HG03066 (cell line): ENCODE measurements around the gene LKAAEAR1.
"Not testable (repeated sequence)": the region's sequence is repeated elsewhere in the genome, so short reads cannot be mapped to it uniquely, and the experiment has no call there.

Experiments
- ATAC-seq: cut with Tn5 transposase; IDR thresholded peaks from one replicate; pipeline ENCODE4 v1.9.1; 2021; ENCODE audit warnings: low read depth; ENCODE audit not compliant: unreplicated experiment

Gene LKAAEAR1

DNA sequence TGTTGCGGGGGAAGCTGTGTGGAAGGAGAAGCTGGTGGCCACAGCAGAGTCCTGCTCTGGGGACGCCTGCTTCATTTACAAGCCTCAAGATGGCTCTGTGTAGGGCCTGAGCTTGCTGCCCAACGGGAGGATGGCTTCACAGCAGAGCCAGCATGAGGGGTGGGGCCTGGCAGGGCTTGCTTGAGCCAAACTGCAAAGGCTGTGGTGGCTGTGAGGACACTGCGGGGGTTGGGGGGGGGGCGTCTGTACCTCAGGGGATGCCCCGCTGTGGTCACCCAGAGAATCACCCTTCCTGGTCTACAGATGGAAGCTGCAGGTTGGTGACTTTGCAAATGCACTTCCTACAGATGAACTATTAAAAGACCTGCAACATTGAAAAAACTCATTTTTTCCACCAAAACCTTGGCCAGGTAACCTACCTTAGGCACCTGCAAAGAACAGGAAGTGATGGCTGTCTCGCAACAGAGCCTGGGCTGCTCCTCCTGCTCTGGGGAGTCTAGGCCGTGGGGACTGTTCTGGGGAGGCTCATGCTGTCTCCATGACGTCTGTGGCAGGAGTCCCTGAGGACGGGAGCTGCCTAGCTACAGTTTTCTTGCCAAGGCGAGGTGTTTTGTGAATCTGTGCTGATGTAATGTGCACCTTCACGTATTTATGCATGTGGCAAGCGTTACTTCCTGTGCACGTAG, 15.8 kb upstream of the LKAAEAR1 start:
- no peak for ATAC-seq

DNA sequence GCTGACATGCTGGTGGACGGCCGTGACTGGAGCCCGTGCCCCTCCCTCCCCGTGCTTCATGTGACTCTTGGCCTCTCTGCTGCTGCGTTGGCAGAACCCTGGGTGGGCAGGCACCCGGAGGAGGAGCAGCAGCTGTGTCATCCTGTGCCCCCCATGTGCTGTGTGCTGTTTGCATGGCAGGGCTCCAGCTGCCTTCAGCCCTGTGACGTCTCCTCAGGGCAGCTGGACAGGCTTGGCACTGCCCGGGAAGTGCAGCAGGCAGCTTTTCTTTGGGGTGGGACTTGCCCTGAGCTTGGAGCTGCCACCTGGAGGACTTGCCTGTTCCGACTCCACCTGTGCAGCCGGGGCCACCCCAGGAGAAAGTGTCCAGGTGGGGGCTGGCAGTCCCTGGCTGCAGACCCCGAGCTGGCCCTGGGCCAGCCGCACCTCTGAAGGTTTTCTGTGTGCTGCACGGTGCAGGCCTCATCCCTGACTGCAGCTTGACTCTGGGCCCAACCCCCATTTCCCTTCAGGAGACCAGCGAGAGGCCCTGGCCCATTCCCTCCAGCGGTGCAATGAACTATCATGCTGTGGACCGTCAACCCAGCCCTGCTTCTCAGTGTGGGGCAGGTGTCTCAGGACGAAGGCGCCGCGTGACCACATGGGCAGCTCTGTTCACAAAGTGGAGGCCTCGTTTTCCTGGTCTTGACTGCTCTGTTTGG, 15.0 kb upstream of the LKAAEAR1 start:
- no peak for ATAC-seq

DNA sequence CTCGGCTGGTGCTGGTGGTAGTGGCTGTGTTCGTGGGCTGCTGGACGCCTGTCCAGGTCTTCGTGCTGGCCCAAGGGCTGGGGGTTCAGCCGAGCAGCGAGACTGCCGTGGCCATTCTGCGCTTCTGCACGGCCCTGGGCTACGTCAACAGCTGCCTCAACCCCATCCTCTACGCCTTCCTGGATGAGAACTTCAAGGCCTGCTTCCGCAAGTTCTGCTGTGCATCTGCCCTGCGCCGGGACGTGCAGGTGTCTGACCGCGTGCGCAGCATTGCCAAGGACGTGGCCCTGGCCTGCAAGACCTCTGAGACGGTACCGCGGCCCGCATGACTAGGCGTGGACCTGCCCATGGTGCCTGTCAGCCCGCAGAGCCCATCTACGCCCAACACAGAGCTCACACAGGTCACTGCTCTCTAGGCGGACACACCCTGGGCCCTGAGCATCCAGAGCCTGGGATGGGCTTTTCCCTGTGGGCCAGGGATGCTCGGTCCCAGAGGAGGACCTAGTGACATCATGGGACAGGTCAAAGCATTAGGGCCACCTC, 14.3 kb upstream of the LKAAEAR1 start:
- ATAC-seq, result no peak

DNA sequence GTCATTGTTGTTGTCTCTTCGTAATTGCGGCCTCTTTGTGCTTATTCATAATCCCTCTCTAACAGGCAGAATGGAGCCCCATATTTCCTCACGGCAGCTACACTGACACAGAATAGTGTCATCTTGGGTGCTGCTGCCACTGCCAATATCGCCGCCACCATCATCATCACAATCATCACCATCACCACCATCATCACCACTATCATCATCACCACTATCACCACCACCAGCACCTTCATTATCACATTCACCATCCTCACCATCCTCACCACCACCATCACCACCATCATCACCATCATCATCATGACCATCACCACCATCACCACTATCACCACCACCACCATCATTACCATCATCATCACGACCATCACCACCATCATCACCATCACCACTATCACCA, 12.3 kb upstream of the LKAAEAR1 start:
- ATAC-seq, result no peak

DNA sequence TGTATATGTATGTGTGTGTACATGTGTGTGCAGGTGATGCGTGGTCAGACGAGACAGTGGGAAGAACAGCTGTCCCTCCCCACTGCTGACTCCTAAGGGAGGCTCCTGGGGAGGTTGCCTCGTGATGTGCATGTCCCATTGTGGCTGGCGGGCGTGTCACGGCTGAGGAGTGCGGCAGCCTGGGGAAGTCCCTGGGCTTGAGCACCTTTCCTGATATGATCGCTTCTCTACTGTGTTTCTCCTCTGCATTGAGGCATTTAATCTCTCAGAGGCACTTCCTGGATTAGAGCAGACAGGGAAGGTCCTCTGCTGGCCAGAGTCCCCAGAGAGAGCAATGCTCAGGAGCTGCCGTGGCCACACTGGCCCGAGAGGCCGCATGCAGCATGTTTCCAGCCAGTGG, 11.7 kb upstream of the LKAAEAR1 start:
- no peak for ATAC-seq

DNA sequence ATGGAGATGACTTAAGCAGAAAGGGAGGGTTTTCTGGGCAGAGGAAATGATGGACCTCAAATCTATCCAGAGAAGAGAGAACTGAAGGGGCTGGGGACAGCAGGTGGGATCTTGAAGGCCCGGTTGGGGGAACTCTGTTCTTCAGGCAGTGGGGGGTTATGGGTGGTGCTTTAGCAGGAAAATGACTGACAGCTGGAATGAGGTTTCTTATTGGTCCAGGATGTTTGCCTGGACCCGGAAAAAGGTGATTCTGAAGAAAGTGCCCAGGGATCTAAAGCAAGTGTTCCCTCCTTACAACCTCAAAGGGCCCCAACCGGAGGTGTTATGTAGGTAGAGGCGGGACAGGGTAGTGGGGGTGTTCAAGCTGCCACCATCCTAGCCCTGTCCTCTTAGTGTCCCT, 11.3 kb upstream of the LKAAEAR1 start:
- ATAC-seq, result no peak

DNA sequence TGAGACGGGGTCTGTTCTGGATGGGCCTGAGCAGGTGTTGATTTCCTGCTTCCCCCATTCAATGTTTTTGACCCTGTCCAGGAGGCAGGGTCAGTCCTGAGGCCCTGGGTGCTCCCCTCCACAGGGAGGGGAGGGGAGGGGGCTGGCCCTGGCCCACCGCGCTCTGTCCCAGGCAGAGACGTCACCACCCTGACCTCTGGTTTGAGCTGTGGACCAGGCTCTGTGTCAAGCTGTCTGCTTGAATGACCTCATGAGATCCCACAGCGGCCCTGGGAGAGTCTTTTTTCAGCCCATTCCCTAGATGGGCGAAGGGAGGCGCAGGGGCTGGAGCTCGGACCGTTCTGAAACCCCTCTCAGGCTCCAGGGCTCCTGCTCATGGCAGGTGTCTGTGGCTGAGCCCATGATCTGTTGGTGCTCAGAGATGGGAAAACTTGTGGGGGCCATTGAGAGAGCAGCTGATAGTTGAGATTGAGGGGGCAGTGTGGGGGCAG, 8.9 kb upstream of the LKAAEAR1 start:
- no peak for ATAC-seq

DNA sequence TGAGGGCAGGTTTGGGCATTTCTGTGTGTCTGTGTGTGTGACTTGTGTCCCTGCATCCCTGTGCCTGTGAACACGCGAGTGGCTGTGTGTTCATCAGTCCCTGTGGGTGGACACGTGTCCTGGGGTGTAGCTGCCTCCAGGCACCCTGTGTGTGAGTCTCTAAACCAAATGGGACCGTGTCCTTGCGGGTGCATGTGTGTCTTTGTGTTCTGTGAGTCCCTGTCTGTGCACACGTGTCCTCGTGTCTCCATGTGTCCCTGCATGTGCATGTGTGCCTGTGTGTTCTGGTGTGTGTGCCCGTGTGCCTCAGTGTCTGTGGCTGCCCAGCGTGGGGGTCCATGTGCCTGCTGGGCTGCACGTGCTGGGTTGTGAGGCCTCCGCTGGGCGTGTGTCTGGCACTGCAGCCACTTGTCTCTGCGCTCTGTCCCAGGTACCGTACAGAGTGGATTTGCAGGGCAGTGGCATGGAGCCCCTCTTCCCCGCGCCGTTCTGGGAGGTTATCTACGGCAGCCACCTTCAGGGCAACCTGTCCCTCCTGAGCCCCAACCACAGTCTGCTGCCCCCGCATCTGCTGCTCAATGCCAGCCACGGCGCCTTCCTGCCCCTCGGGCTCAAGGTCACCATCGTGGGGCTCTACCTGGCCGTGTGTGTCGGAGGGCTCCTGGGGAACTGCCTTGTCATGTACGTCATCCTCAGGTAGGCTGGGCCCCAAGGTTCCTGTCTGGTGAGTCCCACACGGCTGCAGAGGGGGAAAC, 8.2 kb upstream of the LKAAEAR1 start:
- no peak for ATAC-seq

DNA sequence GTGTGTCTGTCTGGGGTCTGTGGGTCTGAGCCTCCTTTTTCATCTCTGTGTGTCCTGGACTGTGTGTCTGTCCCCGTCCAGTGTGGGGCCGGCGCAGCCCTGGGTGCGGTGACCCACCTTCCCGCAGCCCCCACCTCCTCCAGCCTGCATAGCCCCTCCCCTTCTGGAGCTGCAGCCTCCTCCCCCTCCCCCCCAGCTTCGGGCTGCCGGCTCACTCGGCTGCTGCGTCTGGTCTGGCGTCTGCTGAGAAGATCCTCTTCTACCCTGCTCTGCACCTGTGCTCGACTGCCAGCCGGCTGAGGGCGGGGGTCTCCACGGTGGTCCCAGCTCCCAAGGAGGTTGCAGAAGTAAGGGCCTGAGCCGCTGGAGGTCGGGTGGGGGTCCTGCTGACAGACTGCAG, 7.6 kb upstream of the LKAAEAR1 start:
- no peak for ATAC-seq

DNA sequence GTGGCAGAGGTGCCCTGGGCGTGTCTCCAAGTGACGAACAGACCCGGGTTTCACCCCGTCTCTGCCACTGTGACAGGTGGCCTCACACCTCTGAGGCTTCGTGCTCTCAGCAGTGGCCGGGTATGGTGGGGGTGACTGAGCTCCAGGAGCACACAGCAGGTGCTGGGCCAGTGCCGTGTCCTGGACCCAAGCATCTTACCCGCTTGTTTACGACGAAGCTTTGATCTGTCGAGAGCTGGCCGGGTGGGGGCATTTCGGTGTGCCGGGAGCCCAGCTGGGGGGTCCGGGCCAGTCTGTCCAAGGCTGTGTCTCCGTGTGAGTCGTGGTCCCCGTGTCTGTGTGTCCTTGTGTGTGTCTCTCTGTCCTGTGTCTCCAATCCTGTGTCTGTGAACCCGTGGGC, 7.1 kb upstream of the LKAAEAR1 start:
- no peak for ATAC-seq

DNA sequence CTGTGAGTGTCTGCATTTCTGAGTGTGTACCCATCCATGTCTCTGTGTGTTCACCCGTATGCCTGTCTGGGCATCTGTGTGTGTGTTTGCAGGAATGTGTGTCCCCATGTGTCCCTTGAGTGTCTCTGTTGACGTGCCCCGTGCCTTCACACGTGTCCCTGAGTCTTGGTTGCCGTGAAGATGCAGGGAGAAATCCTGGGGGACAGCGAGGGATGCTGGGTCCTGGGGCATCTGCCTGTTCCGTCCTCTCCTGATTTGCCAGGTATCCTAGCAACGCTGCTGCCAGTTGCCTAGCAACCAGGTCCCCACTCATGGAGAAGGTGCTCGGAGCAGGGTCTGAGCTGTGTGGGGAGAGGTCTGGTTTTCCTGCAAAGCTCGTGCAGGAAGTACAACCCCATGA, 6.0 kb upstream of the LKAAEAR1 start:
- no peak for ATAC-seq

DNA sequence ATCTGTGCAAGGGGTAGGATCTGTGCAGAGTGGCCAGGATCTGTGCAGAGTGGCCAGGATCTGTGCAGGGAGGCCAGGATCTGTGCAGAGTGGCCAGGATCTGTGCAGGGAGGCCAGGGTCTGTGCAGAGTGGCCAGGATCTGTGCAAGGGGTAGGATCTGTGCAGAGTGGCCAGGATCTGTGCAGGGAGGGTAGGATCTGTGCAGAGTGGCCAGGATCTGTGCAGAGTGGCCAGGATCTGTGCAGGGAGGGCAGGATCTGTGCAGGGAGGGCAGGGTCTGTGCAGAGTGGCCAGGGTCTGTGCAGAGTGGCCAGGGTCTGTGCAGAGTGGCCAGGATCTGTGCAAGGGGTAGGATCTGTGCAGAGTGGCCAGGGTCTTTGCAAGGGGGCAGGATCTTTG, 4.4 kb upstream of the LKAAEAR1 start:
- ATAC-seq, result not testable (repeated sequence)

DNA sequence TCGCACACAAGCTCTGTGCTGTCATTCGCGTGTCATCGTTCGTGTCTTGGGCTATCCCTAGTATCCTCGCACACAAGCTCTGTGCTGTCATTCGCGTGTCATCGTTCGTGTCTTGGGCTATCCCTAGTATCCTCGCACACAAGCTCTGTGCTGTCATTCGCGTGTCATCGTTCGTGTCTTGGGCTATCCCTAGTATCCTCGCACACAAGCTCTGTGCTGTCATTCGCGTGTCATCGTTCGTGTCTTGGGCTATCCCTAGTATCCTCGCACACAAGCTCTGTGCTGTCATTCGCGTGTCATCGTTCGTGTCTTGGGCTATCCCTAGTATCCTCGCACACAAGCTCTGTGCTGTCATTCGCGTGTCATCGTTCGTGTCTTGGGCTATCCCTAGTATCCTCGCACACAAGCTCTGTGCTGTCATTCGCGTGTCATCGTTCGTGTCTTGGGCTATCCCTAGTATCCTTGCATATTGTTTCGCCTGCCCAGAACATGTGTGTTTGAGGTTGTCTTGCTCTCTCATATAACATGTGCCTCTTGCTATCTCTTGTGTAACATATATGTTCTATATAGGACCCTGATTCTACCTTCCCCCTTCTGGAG, 3.1 kb upstream of the LKAAEAR1 start:
- not testable (repeated sequence) for ATAC-seq

DNA sequence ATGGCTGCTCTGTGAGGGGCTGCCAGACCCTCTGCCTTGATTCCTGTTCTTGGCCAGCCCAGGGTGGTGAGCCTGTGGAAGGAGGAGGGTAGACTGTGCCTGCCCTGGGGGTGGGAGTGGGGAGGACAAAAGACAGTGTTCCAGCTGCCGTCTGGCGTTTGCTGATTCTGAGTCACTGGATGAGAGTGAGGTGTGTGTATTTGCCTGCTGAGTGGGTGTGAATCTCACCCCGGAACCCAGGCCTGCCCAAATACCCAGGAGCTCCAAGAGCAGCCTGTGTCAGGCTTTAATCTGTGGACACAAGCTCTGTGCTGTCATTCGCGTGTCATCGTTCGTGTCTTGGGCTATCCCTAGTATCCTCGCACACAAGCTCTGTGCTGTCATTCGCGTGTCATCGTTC, 2.6 kb upstream of the LKAAEAR1 start:
- no peak for ATAC-seq

DNA sequence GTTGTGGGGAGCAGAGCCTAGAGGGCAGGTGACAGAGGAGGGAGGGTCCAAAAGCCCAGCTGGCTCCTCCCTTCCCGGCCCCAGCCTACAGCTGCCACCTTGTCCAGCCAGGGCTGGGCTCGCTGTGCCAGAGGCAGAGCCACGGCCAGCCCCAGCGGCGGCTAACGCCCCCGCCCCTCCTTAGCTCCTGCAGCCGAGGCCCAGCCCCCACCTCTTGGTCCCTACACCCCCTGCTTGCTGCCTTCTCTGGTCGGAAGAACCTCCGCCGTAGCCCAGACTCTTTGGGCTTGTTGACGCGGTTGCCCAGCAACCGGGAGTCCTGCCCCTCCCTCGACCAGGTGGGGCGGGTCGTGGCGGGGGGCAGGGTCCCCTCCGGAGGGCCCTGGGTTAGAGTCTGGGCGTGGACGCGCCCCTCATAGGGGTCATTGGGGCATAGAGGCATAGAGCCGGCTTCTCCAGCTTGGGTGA, 521 bp upstream of the LKAAEAR1 start:
- ATAC-seq, result no peak

DNA sequence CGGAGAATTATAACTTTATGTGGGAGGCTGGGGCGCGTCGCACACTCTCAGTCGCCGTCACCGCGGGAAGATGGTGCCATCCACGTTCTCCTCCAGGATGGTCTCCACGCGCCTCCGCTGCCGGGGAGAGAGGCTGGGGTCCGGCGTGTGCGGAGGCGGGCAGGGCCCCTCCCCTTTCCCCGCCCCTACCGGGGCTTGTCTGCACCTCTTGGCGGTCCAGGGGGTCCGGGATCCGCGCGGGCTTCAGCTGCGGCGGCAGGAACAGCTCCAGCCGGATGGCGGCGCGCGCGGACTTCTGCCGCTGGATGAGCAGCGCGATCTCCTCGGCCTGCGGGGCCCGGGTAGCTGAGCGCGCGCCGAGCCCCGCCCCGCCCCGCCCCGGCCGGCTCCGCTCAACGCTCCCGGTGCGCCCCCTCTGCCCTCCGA, 807 bp downstream of the LKAAEAR1 start:
- no peak for ATAC-seq

DNA sequence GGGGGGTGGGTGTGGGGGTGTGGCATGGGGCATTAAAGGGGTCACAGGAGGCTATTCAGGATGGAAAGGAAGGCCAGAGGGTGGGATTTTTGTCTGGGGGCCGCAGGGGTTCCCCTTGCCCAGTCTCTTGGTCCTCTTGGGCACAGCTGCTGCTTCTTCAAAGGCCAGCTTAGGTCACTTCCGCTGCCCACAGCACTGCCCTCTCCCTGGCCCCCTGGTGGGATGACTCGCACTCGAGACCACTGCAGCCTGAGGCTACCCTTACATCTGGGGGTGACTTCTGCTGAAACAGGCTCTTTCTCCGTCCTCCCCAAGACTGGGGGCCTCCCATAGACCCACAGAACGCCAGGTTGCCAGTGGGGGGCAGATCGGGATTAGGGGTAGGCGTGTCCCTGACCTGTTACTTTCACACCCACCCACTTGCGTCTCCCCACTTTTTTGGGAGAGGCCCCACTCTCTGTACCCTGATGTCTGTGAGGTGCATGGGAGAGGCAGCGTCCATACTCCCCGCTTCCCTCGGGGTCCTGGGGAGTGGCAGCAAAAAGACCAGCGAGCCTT, 1.3 kb downstream of the LKAAEAR1 start:
- ATAC-seq, result no peak

DNA sequence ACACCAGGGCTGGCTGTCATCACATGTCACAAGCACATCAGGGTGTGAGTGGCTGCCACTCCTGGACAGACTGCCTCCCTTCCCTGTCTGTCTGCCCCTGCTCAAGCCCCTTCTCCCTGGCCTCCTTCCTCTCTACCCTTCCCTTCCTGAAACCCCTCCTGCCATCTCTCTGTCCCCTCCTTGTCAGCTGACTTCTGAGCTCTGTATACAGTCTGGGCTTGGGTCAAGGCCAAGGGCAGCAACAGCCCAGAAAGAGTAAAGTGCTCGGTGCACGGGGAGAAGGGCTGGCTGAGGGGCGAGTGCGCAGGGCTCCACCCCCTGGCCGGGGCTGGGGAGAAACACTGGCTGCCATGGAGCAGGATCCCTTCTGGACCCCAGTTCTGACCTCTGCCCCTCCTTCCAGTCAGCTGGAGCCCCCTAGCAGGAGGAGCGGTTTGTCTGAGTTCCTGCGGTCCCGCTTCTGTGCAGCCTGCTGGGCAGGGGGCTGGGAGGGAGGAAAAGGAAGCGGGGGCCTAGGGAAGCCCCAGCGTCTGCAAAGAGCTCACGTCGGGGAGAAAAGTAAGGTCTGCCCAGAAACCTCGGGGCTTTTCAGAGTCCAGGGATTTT, 2.0 kb downstream of the LKAAEAR1 start:
- ATAC-seq, result no peak

DNA sequence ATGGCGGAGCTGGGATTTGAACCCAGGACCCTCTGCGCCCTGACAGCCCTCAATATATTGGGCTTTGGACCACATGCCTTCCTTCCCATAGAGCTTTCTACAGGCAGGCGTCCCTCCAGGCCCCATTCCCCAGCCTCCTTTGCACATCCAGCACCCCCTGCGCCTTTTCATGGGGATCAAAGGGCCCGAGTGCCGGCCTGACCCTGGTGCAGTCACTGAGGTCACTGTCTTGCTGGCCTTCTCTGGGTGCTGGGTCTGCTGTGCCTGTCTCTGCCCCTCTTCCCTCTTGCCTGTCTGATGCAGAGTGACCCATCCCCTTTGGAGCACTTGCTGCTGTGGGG, 2.6 kb downstream of the LKAAEAR1 start:
- no peak for ATAC-seq
